ENCODE results near the gene STIM2.
"Not testable (repeated sequence)": the region's sequence is repeated elsewhere in the genome, so short reads cannot be mapped to it uniquely, and the experiment has no call there.

The STIM2 gene

GRCh38 chr4:26884486-26884988, 23.9 kb downstream of the STIM2 start:
- no peaks in the 10 kb centered on the region for H3K27me3 ChIP-seq (ENCODE audit: control insufficient read depth in 1 of 2, insufficient read depth in 2 of 2, low read length in 2 of 2)
- H3K36me3 ChIP-seq (ENCODE audit: control insufficient read depth in 2 of 2, insufficient read depth in 2 of 2, low read length in 2 of 2), result no peaks in the 10 kb centered on the region
- H3K9me3 ChIP-seq (ENCODE audit: control insufficient read depth in 2 of 2, low read length in 2 of 2), result no peaks in the 10 kb centered on the region
- no peak overlapping the region for H3K27ac ChIP-seq (ENCODE audit: low read length)
- no peak overlapping the region for H3K9ac ChIP-seq (ENCODE audit: low read length in 2 of 2)
- no peak overlapping the region for H3K4me3 ChIP-seq (ENCODE audit: low read length in 2 of 2)
- H3K4me1 ChIP-seq (ENCODE audit: control insufficient read depth, insufficient read depth, low read length), result no peaks in the 10 kb centered on the region

GRCh38 chr4:26885912-26886274, 25.3 kb downstream of the STIM2 start:
- Histone ChIP-seq H3K4me1 (ENCODE audit: control insufficient read depth, insufficient read depth, low read length) (no peaks in the 10 kb centered on the region), H3K27me3 (ENCODE audit: control insufficient read depth in 1 of 2, insufficient read depth in 2 of 2, low read length in 2 of 2) (no peaks in the 10 kb centered on the region), H3K36me3 (ENCODE audit: control insufficient read depth in 2 of 2, insufficient read depth in 2 of 2, low read length in 2 of 2) (no peaks in the 10 kb centered on the region), H3K27ac (ENCODE audit: low read length) (no peak overlapping the region), H3K4me3 (ENCODE audit: low read length in 2 of 2) (no peak overlapping the region), H3K9ac (ENCODE audit: low read length in 2 of 2) (no peak overlapping the region), H3K9me3 (ENCODE audit: control insufficient read depth in 2 of 2, low read length in 2 of 2) (no peaks in the 10 kb centered on the region)

DNA sequence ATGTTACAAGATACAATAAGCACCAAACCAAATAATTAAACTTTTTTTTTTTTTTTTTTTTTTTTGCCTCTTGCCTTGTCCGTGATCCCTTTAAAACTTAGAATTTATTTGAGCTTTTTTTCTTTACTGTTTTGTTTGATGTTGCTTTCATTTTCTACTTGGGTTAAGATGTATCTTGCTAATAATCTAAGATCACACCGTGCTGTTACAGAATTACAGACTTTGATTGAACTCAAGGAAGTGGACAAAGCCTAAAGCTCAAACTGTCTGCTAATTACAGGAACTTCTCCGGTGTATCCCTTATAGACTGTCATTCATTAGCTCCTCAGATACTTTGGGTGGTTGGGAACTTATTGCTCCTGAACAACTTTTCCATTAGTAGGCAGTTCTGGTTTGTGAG, 26.5 kb downstream of the STIM2 start:
- no peak overlapping the region for H3K27ac ChIP-seq (ENCODE audit: low read length)
- H3K9ac ChIP-seq (ENCODE audit: low read length in 2 of 2), result no peak overlapping the region
- no peaks in the 10 kb centered on the region for H3K9me3 ChIP-seq (ENCODE audit: control insufficient read depth in 2 of 2, low read length in 2 of 2)
- no peaks in the 10 kb centered on the region for H3K36me3 ChIP-seq (ENCODE audit: control insufficient read depth in 2 of 2, insufficient read depth in 2 of 2, low read length in 2 of 2)
- H3K27me3 ChIP-seq (ENCODE audit: control insufficient read depth in 1 of 2, insufficient read depth in 2 of 2, low read length in 2 of 2), result no peaks in the 10 kb centered on the region
- H3K4me1 ChIP-seq (ENCODE audit: control insufficient read depth, insufficient read depth, low read length), result no peaks in the 10 kb centered on the region
- H3K4me3 ChIP-seq (ENCODE audit: low read length in 2 of 2), result no peak overlapping the region

- H3K9ac ChIP-seq (ENCODE audit: low read length in 2 of 2), result no peak overlapping the region
- H3K9me3 ChIP-seq (ENCODE audit: control insufficient read depth in 2 of 2, low read length in 2 of 2), result no peaks in the 10 kb centered on the region
- H3K4me3 ChIP-seq (ENCODE audit: low read length in 2 of 2), result no peak overlapping the region
- H3K36me3 ChIP-seq (ENCODE audit: control insufficient read depth in 2 of 2, insufficient read depth in 2 of 2, low read length in 2 of 2), result no peaks in the 10 kb centered on the region
- H3K27ac ChIP-seq (ENCODE audit: low read length), result no peak overlapping the region
- H3K27me3 ChIP-seq (ENCODE audit: control insufficient read depth in 1 of 2, insufficient read depth in 2 of 2, low read length in 2 of 2), result no peaks in the 10 kb centered on the region
- H3K4me1 ChIP-seq (ENCODE audit: control insufficient read depth, insufficient read depth, low read length), result no peaks in the 10 kb centered on the region
Measured at GRCh38 chr4:26887809-26888208, 27.2 kb downstream of the STIM2 start.

- H3K27me3 ChIP-seq (ENCODE audit: control insufficient read depth in 1 of 2, insufficient read depth in 2 of 2, low read length in 2 of 2), result no peaks in the 10 kb centered on the region
- no peak overlapping the region for H3K27ac ChIP-seq (ENCODE audit: low read length)
- H3K9ac ChIP-seq (ENCODE audit: low read length in 2 of 2), result no peak overlapping the region
- no peak overlapping the region for H3K4me3 ChIP-seq (ENCODE audit: low read length in 2 of 2)
- no peaks in the 10 kb centered on the region for H3K9me3 ChIP-seq (ENCODE audit: control insufficient read depth in 2 of 2, low read length in 2 of 2)
- H3K4me1 ChIP-seq (ENCODE audit: control insufficient read depth, insufficient read depth, low read length), result no peaks in the 10 kb centered on the region
- H3K36me3 ChIP-seq (ENCODE audit: control insufficient read depth in 2 of 2, insufficient read depth in 2 of 2, low read length in 2 of 2), result no peaks in the 10 kb centered on the region
Measured at GRCh38 chr4:26889356-26889755, 28.7 kb downstream of the STIM2 start.

DNA sequence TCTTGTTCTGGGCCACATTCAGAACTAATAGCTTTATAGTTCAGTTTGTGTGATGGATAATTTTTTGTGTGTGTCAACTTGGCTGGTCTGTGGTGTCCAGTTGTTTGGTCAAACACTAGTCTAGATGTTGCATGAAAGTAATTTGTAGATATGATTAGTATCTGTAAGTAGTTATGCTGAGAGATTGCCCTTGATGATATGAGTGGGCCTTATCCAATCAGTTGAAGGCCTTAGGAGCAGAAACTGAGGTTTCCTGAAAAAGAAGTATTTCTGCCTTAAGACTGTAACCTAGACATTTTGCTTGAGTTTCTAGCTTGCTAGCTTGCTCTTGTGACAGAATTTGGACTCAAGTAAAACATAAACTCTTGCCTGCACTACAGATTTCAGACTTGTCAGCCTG, 30.4 kb downstream of the STIM2 start:
- no peaks in the 10 kb centered on the region for H3K27me3 ChIP-seq (ENCODE audit: control insufficient read depth in 1 of 2, insufficient read depth in 2 of 2, low read length in 2 of 2)
- no peaks in the 10 kb centered on the region for H3K36me3 ChIP-seq (ENCODE audit: control insufficient read depth in 2 of 2, insufficient read depth in 2 of 2, low read length in 2 of 2)
- H3K27ac ChIP-seq (ENCODE audit: low read length), result no peak overlapping the region
- no peak overlapping the region for H3K9ac ChIP-seq (ENCODE audit: low read length in 2 of 2)
- no peaks in the 10 kb centered on the region for H3K9me3 ChIP-seq (ENCODE audit: control insufficient read depth in 2 of 2, low read length in 2 of 2)
- no peaks in the 10 kb centered on the region for H3K4me1 ChIP-seq (ENCODE audit: control insufficient read depth, insufficient read depth, low read length)
- no peak overlapping the region for H3K4me3 ChIP-seq (ENCODE audit: low read length in 2 of 2)

DNA sequence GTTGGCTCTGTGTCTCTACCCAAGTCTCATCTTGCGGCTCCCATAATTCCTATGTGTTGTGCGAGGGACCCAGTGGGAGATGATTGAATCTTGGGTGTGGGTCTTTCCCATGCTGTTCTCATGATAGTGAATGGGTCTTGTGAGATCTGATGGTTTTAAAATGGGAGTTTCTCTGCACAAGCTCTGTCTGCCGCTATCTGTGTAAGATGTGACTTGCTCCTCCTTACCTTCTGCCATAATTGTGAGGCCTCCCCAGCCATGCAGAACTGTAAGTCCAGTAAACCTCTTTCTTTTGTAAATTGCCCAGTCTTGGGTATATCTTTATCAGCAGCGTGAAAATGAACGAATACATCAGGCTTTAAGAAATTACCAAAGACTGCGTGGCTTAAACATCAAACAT, 31.2 kb downstream of the STIM2 start:
- H3K27ac ChIP-seq (ENCODE audit: low read length), result no peak overlapping the region
- H3K4me1 ChIP-seq (ENCODE audit: control insufficient read depth, insufficient read depth, low read length), result no peaks in the 10 kb centered on the region
- no peaks in the 10 kb centered on the region for H3K36me3 ChIP-seq (ENCODE audit: control insufficient read depth in 2 of 2, insufficient read depth in 2 of 2, low read length in 2 of 2)
- no peaks in the 10 kb centered on the region for H3K27me3 ChIP-seq (ENCODE audit: control insufficient read depth in 1 of 2, insufficient read depth in 2 of 2, low read length in 2 of 2)
- H3K9me3 ChIP-seq (ENCODE audit: control insufficient read depth in 2 of 2, low read length in 2 of 2), result no peaks in the 10 kb centered on the region
- H3K4me3 ChIP-seq (ENCODE audit: low read length in 2 of 2), result no peak overlapping the region
- H3K9ac ChIP-seq (ENCODE audit: low read length in 2 of 2), result no peak overlapping the region

GRCh38 chr4:26892480-26893150, 32.0 kb downstream of the STIM2 start:
- H3K27me3 ChIP-seq (ENCODE audit: control insufficient read depth in 1 of 2, insufficient read depth in 2 of 2, low read length in 2 of 2), result no peaks in the 10 kb centered on the region
- H3K27ac ChIP-seq (ENCODE audit: low read length), result no peak overlapping the region
- H3K9me3 ChIP-seq (ENCODE audit: control insufficient read depth in 2 of 2, low read length in 2 of 2), result no peaks in the 10 kb centered on the region
- no peak overlapping the region for H3K9ac ChIP-seq (ENCODE audit: low read length in 2 of 2)
- no peak overlapping the region for H3K4me3 ChIP-seq (ENCODE audit: low read length in 2 of 2)
- no peaks in the 10 kb centered on the region for H3K36me3 ChIP-seq (ENCODE audit: control insufficient read depth in 2 of 2, insufficient read depth in 2 of 2, low read length in 2 of 2)
- no peaks in the 10 kb centered on the region for H3K4me1 ChIP-seq (ENCODE audit: control insufficient read depth, insufficient read depth, low read length)

- Histone ChIP-seq H3K4me1 (ENCODE audit: control insufficient read depth, insufficient read depth, low read length) (no peaks in the 10 kb centered on the region), H3K9me3 (ENCODE audit: control insufficient read depth in 2 of 2, low read length in 2 of 2) (no peaks in the 10 kb centered on the region), H3K27me3 (ENCODE audit: control insufficient read depth in 1 of 2, insufficient read depth in 2 of 2, low read length in 2 of 2) (no peaks in the 10 kb centered on the region), H3K9ac (ENCODE audit: low read length in 2 of 2) (no peak overlapping the region), H3K36me3 (ENCODE audit: control insufficient read depth in 2 of 2, insufficient read depth in 2 of 2, low read length in 2 of 2) (no peaks in the 10 kb centered on the region), H3K27ac (ENCODE audit: low read length) (no peak overlapping the region), H3K4me3 (ENCODE audit: low read length in 2 of 2) (no peak overlapping the region)
Measured at GRCh38 chr4:26893491-26893890, 32.9 kb downstream of the STIM2 start.

DNA sequence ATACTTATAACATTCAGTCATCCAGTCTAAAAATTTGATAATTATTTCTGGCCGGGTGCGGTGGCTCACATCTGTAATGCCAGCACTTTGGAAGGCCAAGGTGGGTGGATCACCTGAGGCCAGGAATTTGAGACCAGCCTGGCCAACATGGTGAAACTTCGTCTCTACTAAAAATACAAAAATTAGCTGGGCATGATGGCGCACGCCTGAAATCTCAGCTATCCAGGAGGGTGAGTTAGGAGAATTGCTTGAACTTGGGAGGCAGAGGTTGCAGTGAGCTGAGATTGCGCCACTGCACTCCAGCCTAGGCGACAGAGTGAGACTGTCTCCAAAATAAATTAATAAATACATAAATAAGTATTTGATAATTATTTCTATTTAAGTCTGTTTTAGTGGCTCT, 34.2 kb downstream of the STIM2 start:
- H3K9me3 ChIP-seq (ENCODE audit: control insufficient read depth in 2 of 2, low read length in 2 of 2), result not testable (repeated sequence)

DNA sequence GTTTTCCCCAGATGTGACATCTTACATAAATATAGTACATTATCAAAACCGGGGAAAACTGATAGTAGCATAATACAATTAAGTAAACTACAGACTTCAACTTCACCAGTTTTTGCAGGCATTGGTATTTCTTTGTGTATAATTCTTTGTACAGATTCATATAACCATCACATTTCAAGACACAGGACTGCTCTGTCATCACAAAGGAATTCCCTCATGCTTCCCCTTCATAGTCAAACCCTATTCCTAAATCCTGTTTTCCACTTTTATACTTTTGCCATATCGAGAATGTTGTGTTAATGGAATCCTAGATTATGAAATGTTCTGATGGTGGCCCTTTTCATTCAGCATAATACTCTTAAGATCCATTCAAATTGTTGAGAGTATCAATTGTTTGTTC, 36.0 kb downstream of the STIM2 start:
- Histone ChIP-seq H3K27me3 (ENCODE audit: control insufficient read depth in 1 of 2, insufficient read depth in 2 of 2, low read length in 2 of 2) (no peaks in the 10 kb centered on the region), H3K9me3 (ENCODE audit: control insufficient read depth in 2 of 2, low read length in 2 of 2) (no peaks in the 10 kb centered on the region), H3K9ac (ENCODE audit: low read length in 2 of 2) (no peak overlapping the region), H3K36me3 (ENCODE audit: control insufficient read depth in 2 of 2, insufficient read depth in 2 of 2, low read length in 2 of 2) (no peaks in the 10 kb centered on the region), H3K4me3 (ENCODE audit: low read length in 2 of 2) (no peak overlapping the region), H3K4me1 (ENCODE audit: control insufficient read depth, insufficient read depth, low read length) (no peaks in the 10 kb centered on the region), H3K27ac (ENCODE audit: low read length) (no peak overlapping the region)

More for the DNA sequence above, 34.2 kb downstream of the STIM2 start:
- H3K36me3 ChIP-seq (ENCODE audit: control insufficient read depth in 2 of 2, insufficient read depth in 2 of 2, low read length in 2 of 2); H3K4me3 ChIP-seq (ENCODE audit: low read length in 2 of 2); H3K27me3 ChIP-seq (ENCODE audit: control insufficient read depth in 1 of 2, insufficient read depth in 2 of 2, low read length in 2 of 2); H3K4me1 ChIP-seq (ENCODE audit: control insufficient read depth, insufficient read depth, low read length); H3K9ac ChIP-seq (ENCODE audit: low read length in 2 of 2); H3K27ac ChIP-seq (ENCODE audit: low read length): not testable (repeated sequence)

Measured in stomach smooth muscle (tissue), 2 donors.